GM12801 (cell line): ENCODE results near the gene METAP1D.

Experiments
- CTCF ChIP-seq: IDR thresholded peaks from one replicate; pipeline ENCODE4 v1.5.1; 2011; ENCODE audit warnings: control low read depth; ENCODE audit not compliant: insufficient read length; ENCODE audit errors: extremely low read depth

The METAP1D gene

GRCh38 chr2:171972329-171972982 is 27.3 kb upstream of the METAP1D start:
- no peak for TF ChIP-seq CTCF

GRCh38 chr2:171979103-171979502 is 20.6 kb upstream of the METAP1D start:
- TF ChIP-seq CTCF = no peak

GRCh38 chr2:171985076-171985475 is 14.7 kb upstream of the METAP1D start:
- no peak for TF ChIP-seq CTCF

GRCh38 chr2:171986778-171987177 is 13.0 kb upstream of the METAP1D start:
- TF ChIP-seq CTCF = no peak

GRCh38 chr2:171991027-171991426 is 8.7 kb upstream of the METAP1D start:
- TF ChIP-seq CTCF = no peak

- no peak for TF ChIP-seq CTCF
These were observed 4.2 kb upstream of the METAP1D start for GRCh38 chr2:171995586-171995985.

- TF ChIP-seq CTCF = no peak
These were observed 3.7 kb upstream of the METAP1D start for GRCh38 chr2:171996021-171996420.
